ENCODE data around the gene CNBD2.
A peak's percentile ranks its signal among the peaks of the same experiment; 100 is the strongest.
"Not testable (repeated sequence)": the region's sequence is repeated elsewhere in the genome, so short reads cannot be mapped to it uniquely, and the experiment has no call there.

Gene CNBD2

GRCh38 chr20:36052117-36052513, 83.7 kb downstream of the CNBD2 start:
- Histone ChIP-seq H3K4me3 (ENCODE audit: low read depth in 1 of 2, low read length in 2 of 2) (no peak overlapping the region), H3K9ac (ENCODE audit: low read depth in 1 of 2, low read length in 2 of 2) (no peak overlapping the region), H3K36me3 (ENCODE audit: control insufficient read depth in 1 of 2, insufficient read depth in 2 of 2, low read length in 2 of 2) (peaks cover 0 to 2% of the 10 kb centered on the region in 2 donors), H3K27ac (ENCODE audit: low read depth, low read length) (no peak overlapping the region), H3K9me3 (ENCODE audit: control insufficient read depth in 1 of 2, low read length in 2 of 2) (no peaks in the 10 kb centered on the region), H3K27me3 (ENCODE audit: control insufficient read depth in 1 of 2, insufficient read depth in 2 of 2, low read length in 2 of 2) (no peaks in the 10 kb centered on the region), H3K4me1 (ENCODE audit: control insufficient read depth in 1 of 2, insufficient read depth in 2 of 2, low read length in 2 of 2) (peaks cover 8 to 12% of the 10 kb centered on the region in 2 donors)

- not testable (repeated sequence) for H3K9ac ChIP-seq (ENCODE audit: low read depth in 1 of 2, low read length in 2 of 2); H3K9me3 ChIP-seq (ENCODE audit: control insufficient read depth in 1 of 2, low read length in 2 of 2); H3K27ac ChIP-seq (ENCODE audit: low read depth, low read length); H3K27me3 ChIP-seq (ENCODE audit: control insufficient read depth in 1 of 2, insufficient read depth in 2 of 2, low read length in 2 of 2); H3K4me1 ChIP-seq (ENCODE audit: control insufficient read depth in 1 of 2, insufficient read depth in 2 of 2, low read length in 2 of 2); H3K4me3 ChIP-seq (ENCODE audit: low read depth in 1 of 2, low read length in 2 of 2); H3K36me3 ChIP-seq (ENCODE audit: control insufficient read depth in 1 of 2, insufficient read depth in 2 of 2, low read length in 2 of 2)
Measured at GRCh38 chr20:36053863-36054518, 85.6 kb downstream of the CNBD2 start.

GRCh38 chr20:36055145-36055544, 86.8 kb downstream of the CNBD2 start:
- Histone ChIP-seq H3K36me3 (ENCODE audit: control insufficient read depth in 1 of 2, insufficient read depth in 2 of 2, low read length in 2 of 2) (no peaks in the 10 kb centered on the region), H3K4me3 (ENCODE audit: low read depth in 1 of 2, low read length in 2 of 2) (no peak overlapping the region), H3K4me1 (ENCODE audit: control insufficient read depth in 1 of 2, insufficient read depth in 2 of 2, low read length in 2 of 2) (peaks cover 5 to 8% of the 10 kb centered on the region in 2 donors), H3K27ac (ENCODE audit: low read depth, low read length) (no peak overlapping the region), H3K9me3 (ENCODE audit: control insufficient read depth in 1 of 2, low read length in 2 of 2) (no peaks in the 10 kb centered on the region), H3K27me3 (ENCODE audit: control insufficient read depth in 1 of 2, insufficient read depth in 2 of 2, low read length in 2 of 2) (no peaks in the 10 kb centered on the region), H3K9ac (ENCODE audit: low read depth in 1 of 2, low read length in 2 of 2) (no peak overlapping the region)

- H3K36me3 ChIP-seq (ENCODE audit: control insufficient read depth in 1 of 2, insufficient read depth in 2 of 2, low read length in 2 of 2) = no peaks in the 10 kb centered on the region
- H3K4me1 ChIP-seq (ENCODE audit: control insufficient read depth in 1 of 2, insufficient read depth in 2 of 2, low read length in 2 of 2) = peaks cover 5 to 15% of the 10 kb centered on the region in 2 donors
- no peaks in the 10 kb centered on the region for H3K9me3 ChIP-seq (ENCODE audit: control insufficient read depth in 1 of 2, low read length in 2 of 2)
- no peak overlapping the region for H3K27ac ChIP-seq (ENCODE audit: low read depth, low read length)
- no peaks in the 10 kb centered on the region for H3K27me3 ChIP-seq (ENCODE audit: control insufficient read depth in 1 of 2, insufficient read depth in 2 of 2, low read length in 2 of 2)
- no peak overlapping the region for H3K4me3 ChIP-seq (ENCODE audit: low read depth in 1 of 2, low read length in 2 of 2)
- H3K9ac ChIP-seq (ENCODE audit: low read depth in 1 of 2, low read length in 2 of 2) = no peak overlapping the region
Measured at GRCh38 chr20:36060676-36061075, 92.3 kb downstream of the CNBD2 start.

GRCh38 chr20:36061754-36062153, 93.4 kb downstream of the CNBD2 start:
- Histone ChIP-seq H3K27me3 (ENCODE audit: control insufficient read depth in 1 of 2, insufficient read depth in 2 of 2, low read length in 2 of 2) (no peaks in the 10 kb centered on the region), H3K4me1 (ENCODE audit: control insufficient read depth in 1 of 2, insufficient read depth in 2 of 2, low read length in 2 of 2) (peaks cover 5 to 15% of the 10 kb centered on the region in 2 donors), H3K36me3 (ENCODE audit: control insufficient read depth in 1 of 2, insufficient read depth in 2 of 2, low read length in 2 of 2) (no peaks in the 10 kb centered on the region), H3K27ac (ENCODE audit: low read depth, low read length) (no peak overlapping the region), H3K9me3 (ENCODE audit: control insufficient read depth in 1 of 2, low read length in 2 of 2) (no peaks in the 10 kb centered on the region), H3K9ac (ENCODE audit: low read depth in 1 of 2, low read length in 2 of 2) (no peak overlapping the region), H3K4me3 (ENCODE audit: low read depth in 1 of 2, low read length in 2 of 2) (no peak overlapping the region)

- H3K4me3 ChIP-seq (ENCODE audit: low read depth in 1 of 2, low read length in 2 of 2) = no peak overlapping the region
Measured at GRCh38 chr20:36062799-36063198, 94.4 kb downstream of the CNBD2 start.

GRCh38 chr20:36063916-36064657, 95.7 kb downstream of the CNBD2 start:
- H3K9ac ChIP-seq (ENCODE audit: low read depth in 1 of 2, low read length in 2 of 2) = peak overlapping the region; percentile 56 to 57
- no peak overlapping the region for H3K27ac ChIP-seq (ENCODE audit: low read depth, low read length)
- H3K4me1 ChIP-seq (ENCODE audit: control insufficient read depth in 1 of 2, insufficient read depth in 2 of 2, low read length in 2 of 2) = peaks cover 5 to 15% of the 10 kb centered on the region in 2 donors

More at GRCh38 chr20:36062799-36063198, 94.4 kb downstream of the CNBD2 start:
- no peak overlapping the region for H3K9ac ChIP-seq (ENCODE audit: low read depth in 1 of 2, low read length in 2 of 2)
- H3K27ac ChIP-seq (ENCODE audit: low read depth, low read length) = no peak overlapping the region
- no peaks in the 10 kb centered on the region for H3K36me3 ChIP-seq (ENCODE audit: control insufficient read depth in 1 of 2, insufficient read depth in 2 of 2, low read length in 2 of 2)
- peaks cover 5 to 15% of the 10 kb centered on the region in 2 donors for H3K4me1 ChIP-seq (ENCODE audit: control insufficient read depth in 1 of 2, insufficient read depth in 2 of 2, low read length in 2 of 2)
- H3K9me3 ChIP-seq (ENCODE audit: control insufficient read depth in 1 of 2, low read length in 2 of 2) = no peaks in the 10 kb centered on the region
- H3K27me3 ChIP-seq (ENCODE audit: control insufficient read depth in 1 of 2, insufficient read depth in 2 of 2, low read length in 2 of 2) = no peaks in the 10 kb centered on the region

GRCh38 chr20:36064658-36065426, 96.5 kb downstream of the CNBD2 start:
- Histone ChIP-seq H3K4me1 (ENCODE audit: control insufficient read depth in 1 of 2, insufficient read depth in 2 of 2, low read length in 2 of 2) (peaks cover 5 to 15% of the 10 kb centered on the region in 2 donors), H3K36me3 (ENCODE audit: control insufficient read depth in 1 of 2, insufficient read depth in 2 of 2, low read length in 2 of 2) (no peaks in the 10 kb centered on the region), H3K9me3 (ENCODE audit: control insufficient read depth in 1 of 2, low read length in 2 of 2) (no peaks in the 10 kb centered on the region), H3K9ac (ENCODE audit: low read depth in 1 of 2, low read length in 2 of 2) (peak overlapping the region; percentile 69 to 95), H3K27me3 (ENCODE audit: control insufficient read depth in 1 of 2, insufficient read depth in 2 of 2, low read length in 2 of 2) (no peaks in the 10 kb centered on the region), H3K4me3 (ENCODE audit: low read depth in 1 of 2, low read length in 2 of 2) (peak overlapping the region; percentile 74 to 81), H3K27ac (ENCODE audit: low read depth, low read length) (peak overlapping the region; percentile 77)

More at GRCh38 chr20:36063916-36064657, 95.7 kb downstream of the CNBD2 start:
- Histone ChIP-seq H3K9me3 (ENCODE audit: control insufficient read depth in 1 of 2, low read length in 2 of 2) (no peaks in the 10 kb centered on the region), H3K4me3 (ENCODE audit: low read depth in 1 of 2, low read length in 2 of 2) (peak overlapping the region; percentile 74 to 81), H3K27me3 (ENCODE audit: control insufficient read depth in 1 of 2, insufficient read depth in 2 of 2, low read length in 2 of 2) (no peaks in the 10 kb centered on the region), H3K36me3 (ENCODE audit: control insufficient read depth in 1 of 2, insufficient read depth in 2 of 2, low read length in 2 of 2) (no peaks in the 10 kb centered on the region)

- no peaks in the 10 kb centered on the region for H3K36me3 ChIP-seq (ENCODE audit: control insufficient read depth in 1 of 2, insufficient read depth in 2 of 2, low read length in 2 of 2)
- no peaks in the 10 kb centered on the region for H3K9me3 ChIP-seq (ENCODE audit: control insufficient read depth in 1 of 2, low read length in 2 of 2)
Measured at GRCh38 chr20:36065427-36065998, 97.1 kb downstream of the CNBD2 start.

More at GRCh38 chr20:36065427-36065998, 97.1 kb downstream of the CNBD2 start:
- peaks cover 5 to 15% of the 10 kb centered on the region in 2 donors for H3K4me1 ChIP-seq (ENCODE audit: control insufficient read depth in 1 of 2, insufficient read depth in 2 of 2, low read length in 2 of 2)
- H3K9ac ChIP-seq (ENCODE audit: low read depth in 1 of 2, low read length in 2 of 2) = peak overlapping the region; percentile 69 to 95
- peak overlapping the region; percentile 74 to 81 for H3K4me3 ChIP-seq (ENCODE audit: low read depth in 1 of 2, low read length in 2 of 2)
- H3K27ac ChIP-seq (ENCODE audit: low read depth, low read length) = peak overlapping the region; percentile 77
- no peaks in the 10 kb centered on the region for H3K27me3 ChIP-seq (ENCODE audit: control insufficient read depth in 1 of 2, insufficient read depth in 2 of 2, low read length in 2 of 2)
